SHP77 (cell line): ENCODE results near the gene NINJ1.
"Not testable (repeated sequence)": the region's sequence is repeated elsewhere in the genome, so short reads cannot be mapped to it uniquely, and the experiment has no call there.

ENCODE experiments used
- DNase-seq, 2 experiments: peaks; one replicate each; lab custom pipeline; 2025; lab: John Stamatoyannopoulos, UW

NINJ1 gene

GRCh38 chr9:93159601-93160471, 25.8 kb upstream of the NINJ1 start:
- DNase-seq, result peak; percentile 64

- DNase-seq, result no peak
These were observed 22.5 kb upstream of the NINJ1 start for GRCh38 chr9:93156475-93157008.

- no peak for DNase-seq
These were observed 21.8 kb upstream of the NINJ1 start for GRCh38 chr9:93155716-93156474.

- peak; percentile 26 to 39 for DNase-seq
These were observed 20.3 kb upstream of the NINJ1 start for GRCh38 chr9:93154293-93154903.

- DNase-seq, result no peak
These were observed 17.2 kb upstream of the NINJ1 start for GRCh38 chr9:93151097-93151784.

- no peak for DNase-seq
These were observed 15.3 kb upstream of the NINJ1 start for GRCh38 chr9:93149361-93149760.

DNA sequence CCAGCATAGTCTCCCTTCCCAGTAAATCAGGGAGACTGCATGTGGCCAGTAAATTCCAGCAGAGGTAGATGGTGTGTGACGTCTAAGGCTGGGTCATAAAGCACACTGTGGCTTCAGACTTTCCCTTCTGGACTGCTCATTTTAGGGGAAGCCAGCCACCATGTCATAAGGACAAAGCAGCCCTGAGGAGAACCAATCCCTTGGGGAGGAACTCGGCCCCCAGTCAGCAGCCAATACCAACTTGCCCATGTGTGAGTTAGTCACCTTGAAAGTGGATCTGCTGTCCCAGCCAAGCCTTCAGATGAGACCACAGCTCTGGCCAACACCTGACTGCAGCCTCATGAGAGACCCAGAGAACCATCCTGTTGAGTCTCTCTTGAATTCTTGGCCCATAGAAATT, 14.7 kb upstream of the NINJ1 start:
- no peak for DNase-seq

DNA sequence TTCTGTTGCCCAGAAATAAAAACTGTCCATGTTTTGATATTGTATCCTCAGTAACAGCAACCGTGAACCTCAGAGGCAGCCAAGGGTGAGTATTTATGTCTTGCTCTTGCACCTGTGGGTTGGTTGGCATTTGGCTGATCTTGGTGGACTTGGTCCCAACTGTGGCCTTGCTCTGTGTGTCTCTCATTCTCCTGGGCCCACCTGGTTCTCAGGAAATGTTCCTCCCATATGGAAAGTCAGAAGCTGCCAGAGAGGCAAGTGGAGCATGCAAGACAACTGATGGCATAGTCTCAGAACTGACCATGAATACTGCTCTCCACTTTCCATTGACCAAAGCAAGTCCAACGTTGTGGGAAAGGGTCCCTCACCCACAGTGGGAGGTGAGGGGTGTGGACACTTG, 13.6 kb upstream of the NINJ1 start:
- DNase-seq, result no peak

- DNase-seq, result not testable (repeated sequence)
These were observed 12.6 kb upstream of the NINJ1 start for GRCh38 chr9:93146696-93147095.

DNA sequence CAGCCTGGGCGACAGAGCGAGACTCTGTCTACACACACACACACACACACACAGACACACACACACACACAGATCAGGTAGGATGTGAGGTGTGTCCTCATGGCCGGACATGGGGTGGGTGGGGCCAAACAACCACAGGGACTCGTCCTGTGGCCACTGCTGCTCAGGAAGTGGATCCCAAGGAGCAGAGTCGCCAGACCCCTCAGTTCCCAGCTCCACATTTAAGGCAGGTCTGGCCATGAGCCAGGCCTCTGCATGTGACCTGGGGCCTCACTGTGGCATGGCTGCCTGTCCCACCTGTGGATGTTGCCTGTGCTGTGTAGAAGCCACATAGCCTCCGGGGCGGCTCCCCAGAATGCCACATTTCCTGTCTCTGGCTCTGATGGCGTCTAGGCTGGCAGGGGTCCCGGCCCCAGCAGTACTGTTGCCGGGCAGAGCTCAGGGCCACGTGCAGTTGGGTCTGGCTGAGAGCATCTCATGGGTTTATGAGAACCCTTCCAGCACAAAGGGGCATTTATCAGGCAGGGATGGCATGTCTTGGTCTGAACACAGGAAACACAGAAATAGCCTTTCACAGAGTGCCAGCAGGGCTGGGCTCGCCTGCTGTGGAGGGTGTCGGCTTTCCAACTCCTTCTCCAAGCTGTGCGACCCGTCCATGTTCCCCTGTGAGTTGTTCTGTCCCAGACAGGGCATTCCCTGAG, 9.9 kb upstream of the NINJ1 start:
- DNase-seq, result no peak

DNA sequence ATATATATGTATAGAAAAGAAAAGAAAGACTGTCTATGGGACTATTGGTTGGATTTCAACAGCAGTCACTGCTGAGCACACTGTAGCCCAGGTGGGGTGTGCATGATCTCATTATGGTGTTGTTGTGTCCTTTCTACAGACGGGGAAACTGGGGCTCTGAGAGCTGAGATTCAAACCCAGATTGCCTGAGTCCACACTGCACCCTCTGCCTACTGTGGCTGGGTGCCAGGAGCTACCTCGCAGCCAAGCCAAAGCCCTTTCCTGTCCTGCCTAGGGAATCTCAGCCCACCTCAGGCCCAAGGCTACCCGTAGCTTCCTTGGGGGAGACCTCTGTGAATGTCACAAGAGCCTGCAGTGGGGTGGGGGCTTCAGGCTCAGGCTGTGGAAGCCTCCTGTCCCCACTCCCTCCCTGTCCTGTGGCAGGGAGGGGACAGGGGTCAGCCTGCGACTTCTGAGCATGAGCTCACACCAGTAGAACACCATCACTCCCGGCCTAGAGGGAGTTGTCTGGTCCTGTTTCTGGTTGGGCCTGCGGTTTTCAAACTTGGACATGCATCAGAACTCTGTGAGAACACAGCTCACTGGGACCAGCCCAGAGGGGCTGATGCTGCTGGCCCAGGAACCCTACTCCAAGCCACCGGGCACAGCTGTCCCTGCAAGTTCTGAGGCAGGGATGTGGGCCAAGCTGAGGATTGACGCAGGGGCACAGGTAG, 7.9 kb upstream of the NINJ1 start:
- DNase-seq, result no peak

DNA sequence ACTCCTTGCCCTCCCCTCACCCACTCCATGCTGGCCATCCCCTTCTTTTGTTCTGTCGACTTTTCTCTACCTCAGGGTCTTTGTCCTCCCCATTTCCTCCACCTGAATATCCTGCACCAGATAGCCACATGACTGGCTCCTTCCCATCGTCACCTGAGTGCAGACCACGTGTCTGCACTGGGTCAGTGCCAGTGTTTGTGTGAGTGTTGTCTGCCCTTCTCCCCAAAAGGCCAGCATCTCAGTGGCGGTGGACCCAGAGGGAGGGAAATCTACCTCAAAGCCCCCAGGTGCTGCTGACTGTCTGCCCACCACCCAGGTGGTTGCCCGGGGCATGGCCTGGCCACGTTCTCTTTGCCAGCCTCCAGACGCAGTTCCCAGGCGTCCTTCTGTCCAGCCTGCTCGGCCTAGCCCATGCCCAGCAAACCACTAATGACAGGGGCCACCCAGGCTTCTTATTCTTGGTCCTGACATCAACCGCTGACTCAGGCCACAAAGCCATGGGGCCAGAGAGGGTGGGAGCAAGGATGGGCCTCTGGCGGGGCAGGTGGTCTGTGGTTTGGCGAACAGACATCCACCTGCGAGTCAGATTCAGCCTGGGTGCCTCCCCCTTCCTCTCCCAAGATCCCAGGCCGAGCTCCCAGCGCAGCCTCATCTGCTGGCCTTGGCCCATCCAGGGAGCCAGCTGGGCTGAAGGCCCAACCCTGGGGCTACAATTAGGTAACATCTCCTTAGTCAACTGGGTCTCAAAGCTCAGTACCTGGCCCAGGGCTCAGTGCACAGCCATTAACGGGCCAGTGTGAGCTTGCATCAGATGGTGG, 5.5 kb upstream of the NINJ1 start:
- DNase-seq, result no peak

DNA sequence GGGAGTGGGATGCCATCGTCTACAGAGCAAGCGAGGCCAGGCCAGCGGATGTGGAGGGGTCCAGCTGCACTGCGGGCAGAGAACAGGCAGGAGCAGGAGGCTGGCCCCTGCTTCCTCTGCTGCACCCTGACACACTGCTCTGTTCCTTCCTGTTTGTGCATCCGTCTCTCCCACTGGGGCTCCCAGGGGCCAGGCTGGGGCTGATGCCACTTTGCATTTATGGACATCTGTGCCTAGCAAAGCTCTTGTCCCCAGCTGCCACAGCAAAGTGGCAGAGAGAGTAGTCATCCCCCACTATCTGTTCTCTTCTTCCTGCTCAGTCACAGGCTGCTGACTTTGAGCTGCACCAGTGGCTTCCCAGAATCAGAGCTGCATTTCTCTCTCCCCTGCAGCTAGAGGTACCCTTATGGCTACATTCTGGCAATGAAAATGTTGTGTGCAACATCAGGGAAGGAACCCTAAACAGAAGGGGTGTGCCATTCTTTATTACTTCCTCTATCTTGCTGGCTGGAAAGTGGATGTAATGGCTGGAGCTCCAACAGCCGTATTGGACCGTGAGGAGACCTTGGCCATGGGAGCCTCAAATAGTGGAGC, 4.2 kb upstream of the NINJ1 start:
- no peak for DNase-seq

GRCh38 chr9:93137362-93137761, 3.3 kb upstream of the NINJ1 start:
- no peak for DNase-seq

GRCh38 chr9:93136011-93136440, 2.0 kb upstream of the NINJ1 start:
- DNase-seq, result peak in 1 of 2 experiments; percentile 20

DNA sequence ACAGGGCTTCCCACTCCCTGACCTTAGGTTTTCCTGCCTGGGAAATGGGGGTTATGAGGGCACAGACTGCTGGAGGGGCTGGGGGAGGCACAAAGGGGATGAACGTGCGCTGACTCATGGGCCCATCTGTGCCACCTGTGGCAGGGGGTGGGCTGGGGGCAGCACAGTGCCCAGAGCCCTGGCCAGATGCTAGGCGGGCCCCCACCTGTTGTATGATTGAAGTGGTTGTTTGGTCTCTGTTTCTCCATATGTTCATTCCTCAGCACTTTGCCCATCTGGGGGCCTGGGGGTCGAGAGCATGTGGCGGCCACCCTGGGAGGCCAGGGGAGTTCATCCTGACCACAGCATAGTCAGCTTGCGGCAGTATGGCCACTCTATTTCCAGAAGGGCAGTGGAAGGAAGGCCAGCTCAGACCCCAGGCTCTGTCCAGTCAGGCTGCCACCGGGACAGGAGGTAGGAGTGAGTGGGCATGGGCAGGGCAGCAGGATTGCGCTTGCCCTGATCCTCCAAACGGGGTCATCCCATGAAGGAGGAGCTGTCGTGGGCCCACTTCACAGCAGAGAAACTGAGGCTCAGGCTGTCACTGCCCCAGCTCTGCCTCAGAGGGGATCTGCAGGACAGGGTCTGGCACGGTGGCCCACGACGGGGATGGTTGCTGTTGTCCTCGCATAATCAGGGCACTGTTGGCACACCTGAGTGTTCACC, 841 bp upstream of the NINJ1 start:
- no peak for DNase-seq

DNA sequence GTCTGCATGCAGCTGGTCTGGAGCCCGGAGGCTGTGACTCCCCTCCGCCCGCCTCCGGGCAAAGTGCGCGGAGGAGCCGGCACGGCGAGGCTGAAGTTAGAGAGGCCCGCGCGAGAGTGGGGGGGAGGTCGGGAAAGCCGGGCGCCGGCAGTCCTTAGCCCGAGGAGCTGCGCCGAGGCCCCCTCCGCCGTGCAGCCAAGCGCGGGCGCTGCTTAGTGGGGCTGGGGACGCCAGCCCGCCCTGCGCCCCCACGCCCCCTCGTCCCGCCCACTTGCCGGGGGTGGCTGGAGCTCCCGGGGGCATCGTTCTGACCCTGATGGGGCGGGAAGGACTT, 403 bp downstream of the NINJ1 start:
- peak in 1 of 2 experiments; percentile 54 for DNase-seq

DNA sequence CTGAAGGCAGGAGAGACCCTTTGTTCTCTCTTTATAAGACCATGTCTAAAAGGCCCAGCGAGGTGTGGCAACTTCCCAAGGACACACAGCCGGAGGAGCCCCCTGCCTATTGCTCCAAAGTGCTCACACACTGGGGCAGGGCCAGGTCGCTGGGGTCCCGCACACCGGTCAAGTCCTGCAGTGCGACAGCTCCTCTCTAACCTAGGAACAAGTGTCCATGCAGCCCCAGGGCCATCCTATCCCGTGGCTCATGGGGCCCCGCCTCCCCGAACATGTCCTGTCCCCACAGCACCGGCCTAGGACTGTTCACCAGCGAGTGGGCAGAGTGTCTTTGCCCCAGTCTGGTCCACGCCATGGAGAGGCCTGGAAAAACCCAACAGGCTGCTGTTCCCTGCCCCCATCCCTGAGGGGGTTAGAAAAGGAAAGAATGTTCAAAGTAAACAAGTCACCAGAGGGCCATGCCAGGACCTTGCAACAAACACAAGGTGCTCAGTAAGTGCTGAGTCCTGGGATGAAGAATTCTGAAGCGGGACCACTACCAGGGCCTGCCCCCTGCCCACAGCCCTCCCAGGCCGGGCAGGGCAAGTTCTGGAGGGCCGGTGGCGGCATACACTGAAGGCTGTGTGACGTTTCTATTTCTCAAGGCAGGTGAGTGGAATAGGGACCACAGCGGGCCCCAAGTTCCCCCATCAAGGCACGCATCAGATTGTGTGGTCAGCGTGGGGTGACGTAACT, 938 bp downstream of the NINJ1 start:
- no peak for DNase-seq
